ENCODE measurements around the gene LST1. TPM values are rescaled to one million over a fixed set of nuclear protein-coding genes. Genes with fewer than 3 reads are reported as not detected.
A peak's percentile ranks its signal among the peaks of the same experiment; 100 is the strongest.

The LST1 gene
- total RNA-seq, 2 experiments from 2014 or later: 3.0 to 4.2 TPM

- H3K36me3 ChIP-seq (ENCODE audit: insufficient read depth, low read length): no peaks in the 10 kb centered on the region
- H3K4me1 ChIP-seq (ENCODE audit: insufficient read depth, low read length, poor library complexity, severe bottlenecking): peaks cover 29% of the 10 kb centered on the region
- no peak for TF ChIP-seq EZH2phosphoT487 (IDR thresholded peaks at IDR 0.05; ENCODE audit: borderline replicate concordance, low read depth, low read length)
- TF ChIP-seq CTCF (conservative IDR thresholded peaks at IDR 0.05; ENCODE audit: low read length): peak; percentile 84
- BruUV-seq (replicated peaks): no TSS peak
- intact Hi-C loops (cut with micrococcal nuclease; ENCODE audit: unreplicated experiment): loop anchor here (1.0 kb wide), 1 partner anchor 16 kb away; no protein-coding TSS in a partner anchor
- no peaks in the 10 kb centered on the region for H4K20me1 ChIP-seq (ENCODE audit: insufficient read depth, low read length)
- no peak overlapping the region for H3K4me2 ChIP-seq (ENCODE audit: low read length)
- no peak overlapping the region for H3K4me3 ChIP-seq (ENCODE audit: low read depth, low read length, poor library complexity, severe bottlenecking)
- peak; percentile 82 for DNase-seq (ENCODE audit: low spot score)
- no peaks in the 10 kb centered on the region for H3K9me3 ChIP-seq (ENCODE audit: low read length)
- ChIA-PET CTCF (ENCODE audit: unreplicated experiment) (interaction anchor here (1.4 to 3.7 kb wide), 3 partner anchors 15 to 49 kb away, joined by 6 to 27 read pairs (median 23); partner anchors contain the start of genes ATP6V1G2, LTB and NFKBIL1), POLR2A (interaction anchor here (0.6 to 6.2 kb wide), 5 partner anchors 8 to 55 kb away, joined by 3 to 49 read pairs (median 9); partner anchors contain the start of genes DDX39B and LTB)
- no peaks in the 10 kb centered on the region for H3K9me2 ChIP-seq (ENCODE audit: insufficient read depth, low read length)
- H2AFZ ChIP-seq (ENCODE audit: low read length): no peak overlapping the region
- no peaks in the 10 kb centered on the region for H3K79me2 ChIP-seq (ENCODE audit: insufficient read depth, low read depth, low read length)
- H3K27ac ChIP-seq (ENCODE audit: low read depth, low read length, poor library complexity, severe bottlenecking): no peak overlapping the region
Measured at GRCh38 chr6:31597006-31597405, 10.9 kb downstream of the LST1 start.

- Histone ChIP-seq H4K20me1 (ENCODE audit: insufficient read depth, low read length) (no peaks in the 10 kb centered on the region), H3K4me1 (ENCODE audit: insufficient read depth, low read length, poor library complexity, severe bottlenecking) (no peaks in the 10 kb centered on the region), H3K9me2 (ENCODE audit: insufficient read depth, low read length) (no peaks in the 10 kb centered on the region), H3K9me3 (ENCODE audit: low read length) (no peaks in the 10 kb centered on the region), H3K36me3 (ENCODE audit: insufficient read depth, low read length) (no peaks in the 10 kb centered on the region), H3K4me3 (ENCODE audit: low read depth, low read length, poor library complexity, severe bottlenecking) (no peak overlapping the region), H3K27ac (ENCODE audit: low read depth, low read length, poor library complexity, severe bottlenecking) (no peak overlapping the region), H2AFZ (ENCODE audit: low read length) (no peak overlapping the region), H3K4me2 (ENCODE audit: low read length) (no peak overlapping the region), H3K79me2 (ENCODE audit: insufficient read depth, low read depth, low read length) (no peaks in the 10 kb centered on the region)
- no peak for DNase-seq (ENCODE audit: low spot score)
- TF ChIP-seq CTCF (conservative IDR thresholded peaks at IDR 0.05; ENCODE audit: low read length) (no peak), EZH2phosphoT487 (IDR thresholded peaks at IDR 0.05; ENCODE audit: borderline replicate concordance, low read depth, low read length) (no peak)
- intact Hi-C loops (cut with micrococcal nuclease; ENCODE audit: unreplicated experiment): no loop called here
- no TSS peak for BruUV-seq (replicated peaks)
- POLR2A ChIA-PET: interaction anchor here (0.7 to 2.0 kb wide), 2 partner anchors 10 to 26 kb away, joined by 3 to 4 read pairs; no protein-coding TSS in a partner anchor
- CTCF ChIA-PET (ENCODE audit: unreplicated experiment): no interaction called here
Measured at GRCh38 chr6:31607317-31607716, 21.2 kb downstream of the LST1 start.

Measured in OCI-LY7 (cell line).